Heart left ventricle (tissue), 16 donors: ENCODE measurements around the gene BNC2. TPM values are rescaled to one million over a fixed set of nuclear protein-coding genes. Genes with fewer than 3 reads are reported as not detected.

Experiments used
- ATAC-seq, 4 donors: fragments of 200-7000 bp; cut with Tn5 transposase; one replicate each; pipeline ENCODE4 v1.9.1; 2020 to 2022; ENCODE audit warnings: moderate library complexity in 4 of 4, mild to moderate bottlenecking in 3 of 4, moderate number of reproducible peaks in 1 of 4
- DNase-seq, 5 donors: peaks; one replicate each; pipeline ENCODE4 v3.0.0-alpha.2; 2020
- H3K27ac ChIP-seq, 12 donors: fragments of 200-600 bp; sonication (generic) in 4 of 12; one replicate each; pipeline versions ENCODE4 v1.5.0 to v1.8.0; 2016 to 2022; ENCODE audit warnings: mild to moderate bottlenecking in 2 of 12
- H3K27me3 ChIP-seq, 9 donors: fragments of 200-600 bp; sonication (generic) in 2 of 9; one replicate each; pipeline versions ENCODE4 v1.5.1 to v1.8.0; 2016 to 2022; ENCODE audit warnings: mild to moderate bottlenecking in 3 of 9
- H3K36me3 ChIP-seq, 9 donors: fragments of 200-600 bp; sonication (generic) in 2 of 9; one replicate each; pipeline versions ENCODE4 v1.5.0 to v1.8.0; 2018 to 2022; ENCODE audit warnings: mild to moderate bottlenecking in 2 of 9
- H3K4me1 ChIP-seq, 12 donors: fragments of 200-600 bp; sonication (generic) in 4 of 12; one replicate each; pipeline versions ENCODE4 v1.5.0 to v1.8.0; 2016 to 2022; ENCODE audit warnings: mild to moderate bottlenecking in 3 of 12
- H3K4me3 ChIP-seq, 12 donors: fragments of 200-600 bp; sonication (generic) in 4 of 12; one replicate each; pipeline versions ENCODE4 v1.5.0 to v1.8.0; 2017 to 2022; ENCODE audit warnings: mild to moderate bottlenecking in 9 of 12, moderate library complexity in 4 of 12
- H3K9me3 ChIP-seq, 12 donors: fragments of 200-600 bp; sonication (generic) in 4 of 12; one replicate each; pipeline versions ENCODE4 v1.5.0 to v1.8.0; 2016 to 2022; ENCODE audit warnings: mild to moderate bottlenecking in 1 of 12
- POLR2A ChIP-seq, 2 donors: fragments of 450-650 bp; IDR thresholded peaks; one replicate each; pipeline ENCODE4 v1.6.1; 2017; ENCODE audit warnings: antibody characterized with exemption in 2 of 2, mild to moderate bottlenecking in 2 of 2, moderate library complexity in 2 of 2
- WGBS, 4 donors: extraction: QIAGEN DNeasy Blood & Tissue Kit in 2 of 4; methylation state at CpG; one replicate each; pipeline versions ENCODE4 v1.1.5 to v1.1.7; 2013 to 2018; 5-methylcytosine and 5-hydroxymethylcytosine counted together
- intact Hi-C, 10 donors: fragments of 100-400 bp; cut with DNase I; formaldehyde crosslinking; loops; one replicate each; pipeline versions ENCODE4 v1.11.1 to v1.14.2; 2022
- polyA plus RNA-seq, 2 donors: library from polyadenylated mRNA; stranded (reverse); fragments of 200-250 nt; gene quantifications; one replicate each; pipeline ENCODE4 v1.2.3, GENCODE V29; 2013
- total RNA-seq, 9 donors: library from RNA; depleted of rRNA in 2 of 9; stranded (reverse); fragments of >200 nt in 2 of 9; fragmentation: NEBNext Ultra II Directional in 3 of 9; extraction: Animal tissue kit (Norgen Biotek cat#: 25700) in 3 of 9; gene quantifications; one replicate each; pipeline versions ENCODE4 v1.1.0 to v1.2.4, GENCODE V29; 2016 to 2023
- TF ChIP-seq, protein P1 (sequence below), 12 donors: fragments of 200-600 bp; sonication (generic) in 4 of 12; IDR thresholded peaks; one replicate each; pipeline versions ENCODE4 v1.5.0 to v1.8.0; 2018 to 2022; ENCODE audit warnings: antibody characterized with exemption in 12 of 12, mild to moderate bottlenecking in 5 of 12
- donor health status: ischemic (EF 13 %, LVEDD 7.1; RV severe dilation, severe dysfunction).
- donor health status: healthy with polysubstance abuse.
- donor health status: DM: no; HTN: yes; CAD: no.
- donor health status: DM: no; HTN: no; CAD: no.
- donor health status: ischemic (EF 25% LVEDD 6.9; RV normal size, moderate dysfunction).
- donor health status: ischemic (EF 25% LVEDD 5.7; RV mildly dilated, moderate dysfunction).
- donor health status: healthy.
- donor health status: DM: yes; HTN: yes; CAD: no.
- donor health status: ischemic (EF 35%, LVEDD 5.7; RV mildly dilated, moderate dysfunction).
- donor health status: nonischemic (EF 11% LVEDD 7.7; RV severe dilation, severe dysfunction).
- donor health status: DM: yes; HTN: yes; CAD: no.
- donor health status: PGD.
- donor health status: ischemic (EF 29% LVEDD 5.4; RV normal size, mild dysfunction).
- donor health status: nonischemic (EF 23%, LVEDD 6.1; RV moderate dilation, normal function).

The BNC2 gene
- total and polyA plus RNA-seq, 11 donors, result 0.38 to 27.1 (median 3.8) TPM

DNA sequence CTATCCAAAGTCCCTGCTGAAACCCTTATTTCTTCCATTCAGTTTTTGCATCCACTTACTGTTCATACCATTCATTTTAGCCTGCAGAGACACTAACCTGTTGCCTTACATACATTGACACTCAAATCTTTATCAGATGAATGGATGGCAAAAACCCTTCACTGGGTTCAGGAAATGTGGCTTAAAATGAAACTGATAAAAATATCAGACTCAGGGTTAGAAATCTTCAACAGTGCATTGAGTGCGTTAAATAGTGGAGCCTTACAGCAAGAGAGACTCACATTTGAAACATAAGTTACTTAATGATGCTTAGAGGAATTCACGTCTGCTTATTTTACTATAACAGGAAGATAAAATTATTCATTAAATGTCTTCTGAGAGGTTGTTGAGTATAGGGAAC, 28.0 kb upstream of the BNC2 start:
- DNase-seq, result no peak
- Histone ChIP-seq H3K9me3 (no peaks in the 10 kb centered on the region), H3K27ac (no peak overlapping the region), H3K4me3 (no peak overlapping the region), H3K4me1 (no peaks in the 10 kb centered on the region), H3K27me3 (no peaks in the 10 kb centered on the region), H3K36me3 (no peaks in the 10 kb centered on the region)
- TF ChIP-seq, protein P1, sequence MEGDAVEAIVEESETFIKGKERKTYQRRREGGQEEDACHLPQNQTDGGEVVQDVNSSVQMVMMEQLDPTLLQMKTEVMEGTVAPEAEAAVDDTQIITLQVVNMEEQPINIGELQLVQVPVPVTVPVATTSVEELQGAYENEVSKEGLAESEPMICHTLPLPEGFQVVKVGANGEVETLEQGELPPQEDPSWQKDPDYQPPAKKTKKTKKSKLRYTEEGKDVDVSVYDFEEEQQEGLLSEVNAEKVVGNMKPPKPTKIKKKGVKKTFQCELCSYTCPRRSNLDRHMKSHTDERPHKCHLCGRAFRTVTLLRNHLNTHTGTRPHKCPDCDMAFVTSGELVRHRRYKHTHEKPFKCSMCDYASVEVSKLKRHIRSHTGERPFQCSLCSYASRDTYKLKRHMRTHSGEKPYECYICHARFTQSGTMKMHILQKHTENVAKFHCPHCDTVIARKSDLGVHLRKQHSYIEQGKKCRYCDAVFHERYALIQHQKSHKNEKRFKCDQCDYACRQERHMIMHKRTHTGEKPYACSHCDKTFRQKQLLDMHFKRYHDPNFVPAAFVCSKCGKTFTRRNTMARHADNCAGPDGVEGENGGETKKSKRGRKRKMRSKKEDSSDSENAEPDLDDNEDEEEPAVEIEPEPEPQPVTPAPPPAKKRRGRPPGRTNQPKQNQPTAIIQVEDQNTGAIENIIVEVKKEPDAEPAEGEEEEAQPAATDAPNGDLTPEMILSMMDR (IDR thresholded peaks at IDR 0.05), result no peak
- TF ChIP-seq POLR2A (IDR thresholded peaks at IDR 0.05), result no peak
- ATAC-seq, result no peak
- 68 to 80% (median 77%) methylated on average over 2 of the region's 2 CpGs for WGBS, 4 donors
- intact Hi-C loops, result no loop called here

- Histone ChIP-seq H3K4me3 (no peak overlapping the region), H3K9me3 (no peaks in the 10 kb centered on the region), H3K27me3 (no peaks in the 10 kb centered on the region), H3K27ac (no peak overlapping the region), H3K36me3 (no peaks in the 10 kb centered on the region), H3K4me1 (peaks cover 0 to 13% (median 0%) of the 10 kb centered on the region in 12 donors)
- TF ChIP-seq POLR2A (IDR thresholded peaks at IDR 0.05), result no peak
- TF ChIP-seq, protein P1 (IDR thresholded peaks at IDR 0.05), result no peak
- DNase-seq (no peak), ATAC-seq (no peak)
- 96 to 98% (median 97%) methylated on average over 3 of the region's 3 CpGs for WGBS, 4 donors
- intact Hi-C loops, result no loop called here
Observed at GRCh38 chr9:16888594-16888993, 18.1 kb upstream of the BNC2 start.

DNA sequence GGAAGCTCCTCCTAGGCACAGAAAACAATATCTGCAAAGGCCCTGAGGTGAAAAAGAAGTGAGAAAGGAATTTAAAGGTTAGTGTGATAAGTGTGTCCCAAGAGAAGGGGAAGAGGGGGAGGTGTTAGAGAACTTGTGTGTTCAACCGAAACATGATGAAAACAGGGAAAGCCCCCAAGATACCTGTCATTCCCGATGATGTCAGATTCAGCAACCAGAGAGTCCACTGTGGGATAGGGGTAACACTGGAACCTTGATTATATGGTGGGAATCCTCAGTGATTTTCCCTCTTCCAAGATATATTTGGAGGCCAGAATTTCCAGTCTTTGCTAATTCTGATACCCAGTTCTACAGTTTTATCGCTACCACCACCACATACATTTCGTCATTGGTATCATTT, 15.5 kb upstream of the BNC2 start:
- no peak for ATAC-seq
- Histone ChIP-seq H3K36me3 (no peaks in the 10 kb centered on the region), H3K4me3 (no peak overlapping the region), H3K27me3 (no peaks in the 10 kb centered on the region), H3K9me3 (no peaks in the 10 kb centered on the region), H3K27ac (no peak overlapping the region), H3K4me1 (peaks cover 0 to 13% (median 0%) of the 10 kb centered on the region in 12 donors)
- no peak for DNase-seq
- intact Hi-C loops, result no loop called here
- TF ChIP-seq, protein P1 (IDR thresholded peaks at IDR 0.05), result no peak
- TF ChIP-seq POLR2A (IDR thresholded peaks at IDR 0.05), result no peak
- WGBS, 4 donors, result 86 to 89% (median 88%) methylated on average over 4 of the region's 4 CpGs

DNA sequence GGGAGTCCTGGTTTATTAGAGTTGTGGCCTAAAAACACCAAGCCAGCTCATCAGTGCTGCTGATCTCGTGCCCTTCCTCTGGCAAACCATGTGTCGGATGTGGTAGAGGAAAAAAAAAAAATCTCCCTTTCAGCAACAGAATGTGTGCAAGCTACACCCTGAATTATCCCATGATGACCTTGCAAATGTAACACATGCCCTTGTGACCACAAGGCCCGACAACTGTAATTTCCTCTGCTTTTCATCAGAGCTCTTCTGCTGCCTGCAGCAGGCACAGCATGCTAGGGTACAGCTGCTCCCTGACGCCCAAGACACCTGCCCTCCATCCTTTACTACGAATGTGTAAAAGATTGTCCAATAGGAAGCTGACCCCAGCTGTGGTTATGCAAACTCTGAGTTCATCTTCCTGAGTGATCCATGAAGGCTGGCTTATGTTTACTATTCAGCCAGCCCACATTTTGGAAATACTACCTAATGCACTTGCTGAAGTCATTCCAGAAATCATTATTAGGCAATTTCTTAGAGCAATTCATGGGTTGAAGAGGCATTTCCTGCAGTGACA, 14.6 kb upstream of the BNC2 start:
- no peak for TF ChIP-seq POLR2A (IDR thresholded peaks at IDR 0.05)
- TF ChIP-seq, protein P1 (IDR thresholded peaks at IDR 0.05), result no peak
- H3K4me1 ChIP-seq, result peaks cover 0 to 13% (median 0%) of the 10 kb centered on the region in 12 donors
- intact Hi-C loops, result no loop called here
- H3K9me3 ChIP-seq, result no peaks in the 10 kb centered on the region
- H3K27ac ChIP-seq, result peak overlapping the region in 2 of 12 donors; percentile 18 to 34
- ATAC-seq (peak; percentile 43 to 81 (median 62)), DNase-seq (peak in 1 of 5 donors; percentile 23)
- WGBS, 4 donors, result 38 to 57% (median 48%) methylated on average over 5 of the region's 5 CpGs
- no peaks in the 10 kb centered on the region for H3K36me3 ChIP-seq
- H3K27me3 ChIP-seq, result no peaks in the 10 kb centered on the region
- no peak overlapping the region for H3K4me3 ChIP-seq
